C4-2B (cell line): ENCODE data around the gene ANKRD33B.

Experiments used
- H3K27ac ChIP-seq: fragments of 450-650 bp; 2 replicates; pipeline ENCODE4 v1.5.1; 2017
- ZFX ChIP-seq: fragments of 450-650 bp; IDR thresholded peaks from 2 replicates; pipeline ENCODE4 v1.6.1; 2017
- TF ChIP-seq, protein P1 (sequence below): fragments of 450-650 bp; conservative IDR thresholded peaks from 2 replicates; pipeline ENCODE4 v1.5.1; 2017; ENCODE audit warnings: mild to moderate bottlenecking

The ANKRD33B gene

DNA sequence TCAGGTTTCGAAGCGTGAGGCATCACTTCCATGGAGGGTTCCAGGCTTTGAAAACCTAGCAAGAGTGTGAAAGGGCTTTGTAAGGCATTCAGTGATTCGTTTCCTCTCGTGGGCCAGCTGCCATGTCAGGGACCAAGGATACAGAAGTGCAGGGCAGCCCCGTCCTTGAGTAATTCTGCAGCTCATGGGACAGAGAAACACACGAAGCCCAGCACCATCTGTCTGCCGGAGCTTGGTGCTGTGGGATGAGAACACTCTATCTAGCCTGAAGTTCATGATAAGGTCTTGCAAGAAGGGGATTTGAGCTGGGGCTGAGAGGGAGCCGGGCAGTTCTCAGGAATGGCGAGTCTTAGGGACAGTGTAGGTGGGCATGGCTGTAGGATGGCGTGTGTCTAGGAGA is 55.8 kb downstream of the ANKRD33B start:
- TF ChIP-seq, protein P1, sequence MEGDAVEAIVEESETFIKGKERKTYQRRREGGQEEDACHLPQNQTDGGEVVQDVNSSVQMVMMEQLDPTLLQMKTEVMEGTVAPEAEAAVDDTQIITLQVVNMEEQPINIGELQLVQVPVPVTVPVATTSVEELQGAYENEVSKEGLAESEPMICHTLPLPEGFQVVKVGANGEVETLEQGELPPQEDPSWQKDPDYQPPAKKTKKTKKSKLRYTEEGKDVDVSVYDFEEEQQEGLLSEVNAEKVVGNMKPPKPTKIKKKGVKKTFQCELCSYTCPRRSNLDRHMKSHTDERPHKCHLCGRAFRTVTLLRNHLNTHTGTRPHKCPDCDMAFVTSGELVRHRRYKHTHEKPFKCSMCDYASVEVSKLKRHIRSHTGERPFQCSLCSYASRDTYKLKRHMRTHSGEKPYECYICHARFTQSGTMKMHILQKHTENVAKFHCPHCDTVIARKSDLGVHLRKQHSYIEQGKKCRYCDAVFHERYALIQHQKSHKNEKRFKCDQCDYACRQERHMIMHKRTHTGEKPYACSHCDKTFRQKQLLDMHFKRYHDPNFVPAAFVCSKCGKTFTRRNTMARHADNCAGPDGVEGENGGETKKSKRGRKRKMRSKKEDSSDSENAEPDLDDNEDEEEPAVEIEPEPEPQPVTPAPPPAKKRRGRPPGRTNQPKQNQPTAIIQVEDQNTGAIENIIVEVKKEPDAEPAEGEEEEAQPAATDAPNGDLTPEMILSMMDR, result no peak
- TF ChIP-seq ZFX, result no peak
- no peak overlapping the region for H3K27ac ChIP-seq

DNA sequence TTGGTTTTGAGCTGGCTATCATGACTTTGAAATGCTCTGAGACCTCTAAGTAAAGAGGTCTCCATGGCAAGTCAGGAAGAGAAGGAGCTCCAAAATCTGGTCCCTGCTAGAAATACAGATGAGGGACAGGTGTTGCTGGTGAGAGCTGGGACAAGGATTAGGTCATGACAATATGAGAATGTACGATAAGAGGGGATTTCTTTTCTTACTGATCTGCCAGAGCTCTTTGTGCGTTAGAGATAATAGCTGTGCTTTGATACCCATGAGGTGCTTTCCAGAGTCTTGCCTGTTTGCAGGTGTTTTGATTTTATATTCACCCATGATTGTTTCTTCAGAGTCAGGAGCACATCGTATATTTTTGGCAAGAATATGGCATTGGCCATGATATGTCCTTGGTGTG is 56.5 kb downstream of the ANKRD33B start:
- H3K27ac ChIP-seq, result no peak overlapping the region
- no peak for TF ChIP-seq ZFX

DNA sequence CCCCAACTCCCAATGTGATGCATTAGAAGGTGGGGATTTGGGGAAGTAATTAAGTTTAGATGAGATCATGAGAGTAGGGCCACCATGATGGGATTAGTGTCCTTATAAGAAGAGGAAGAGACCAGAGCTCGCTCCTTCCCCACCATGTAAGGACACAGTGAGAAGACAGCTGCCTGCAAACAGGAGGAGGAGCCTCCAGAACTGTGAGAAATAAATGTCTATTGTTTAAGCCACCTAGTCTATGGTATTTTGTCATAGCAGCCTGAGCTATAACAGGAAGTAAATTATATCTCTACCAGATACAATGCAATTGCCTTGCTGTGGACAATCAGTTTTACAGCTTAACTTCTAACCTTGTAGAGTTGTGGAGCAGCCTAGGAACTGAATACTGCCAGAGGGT is 58.0 kb downstream of the ANKRD33B start:
- TF ChIP-seq, protein P1, result no peak
- TF ChIP-seq ZFX, result no peak
- no peak overlapping the region for H3K27ac ChIP-seq

DNA sequence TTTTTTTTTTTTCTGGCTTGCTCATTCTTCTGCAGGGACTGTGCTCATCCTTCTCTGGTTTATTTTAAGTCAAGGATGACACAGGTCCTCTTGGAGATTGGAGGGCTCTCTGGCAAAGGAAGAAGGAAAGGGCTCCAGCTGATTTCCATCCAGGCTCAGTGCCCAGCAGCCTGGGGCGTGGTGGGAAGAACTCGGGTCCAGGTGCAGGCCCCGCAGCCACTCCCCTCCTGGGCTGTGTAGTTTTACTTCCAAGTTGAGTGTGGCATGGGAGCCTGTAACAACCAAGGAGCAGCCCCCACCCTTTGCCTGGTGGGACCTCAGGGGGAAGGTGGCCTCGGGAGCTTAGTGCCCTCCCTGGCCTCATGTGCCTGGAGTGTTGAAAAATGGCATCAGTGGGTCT is 58.9 kb downstream of the ANKRD33B start:
- TF ChIP-seq ZFX, result no peak
- TF ChIP-seq, protein P1, result no peak
- H3K27ac ChIP-seq, result no peak overlapping the region

DNA sequence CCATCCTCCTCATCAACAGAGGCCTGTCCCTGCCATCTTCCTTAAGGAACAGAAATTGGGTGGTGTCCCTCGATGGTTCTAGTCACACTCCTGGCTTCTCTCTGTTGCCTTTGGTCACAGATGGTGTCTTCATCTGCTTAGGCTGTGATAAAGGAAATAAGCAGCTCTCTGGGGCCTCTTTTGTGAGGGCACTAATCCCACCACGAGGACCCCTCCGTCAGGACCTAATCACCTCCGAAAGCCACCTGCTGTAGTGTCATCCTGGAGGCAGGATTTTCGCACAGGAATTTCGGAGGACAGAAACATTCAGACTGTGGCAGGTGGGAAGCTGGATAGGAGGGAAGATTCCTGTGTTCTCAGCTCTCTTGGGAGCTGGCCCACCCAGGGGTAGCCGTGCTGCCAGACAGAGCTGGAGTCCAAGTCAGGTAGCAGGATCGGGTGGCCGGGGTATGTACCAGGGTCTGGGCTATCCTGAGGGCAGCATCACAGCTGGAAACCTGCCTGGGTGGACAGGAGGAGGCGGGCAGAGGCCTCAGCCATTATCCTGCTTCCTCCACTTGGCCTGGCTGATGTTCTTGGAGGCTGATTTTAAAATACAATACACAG is 59.5 kb downstream of the ANKRD33B start:
- no peak for TF ChIP-seq ZFX
- TF ChIP-seq, protein P1, result no peak
- no peak overlapping the region for H3K27ac ChIP-seq

DNA sequence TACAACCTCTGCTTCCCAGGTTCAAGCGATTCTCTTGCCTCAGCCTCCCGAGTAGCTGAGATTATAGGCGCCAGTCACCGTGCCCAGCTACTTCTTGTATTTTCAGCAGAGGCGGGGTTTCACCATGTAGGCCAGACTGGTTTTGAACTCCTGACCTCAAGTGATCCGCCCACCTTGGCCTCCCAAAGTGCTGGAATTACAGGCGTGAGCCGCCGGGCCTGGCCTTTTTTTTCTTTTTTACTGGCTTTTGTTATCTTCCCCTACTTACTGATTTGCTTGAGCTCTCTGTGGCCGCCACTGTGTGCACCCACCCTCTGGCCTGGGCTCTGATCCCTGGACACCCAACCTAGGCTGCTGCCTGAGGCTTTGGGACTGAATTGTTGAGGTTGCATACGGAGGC is 60.3 kb downstream of the ANKRD33B start:
- H3K27ac ChIP-seq, result no peak overlapping the region

DNA sequence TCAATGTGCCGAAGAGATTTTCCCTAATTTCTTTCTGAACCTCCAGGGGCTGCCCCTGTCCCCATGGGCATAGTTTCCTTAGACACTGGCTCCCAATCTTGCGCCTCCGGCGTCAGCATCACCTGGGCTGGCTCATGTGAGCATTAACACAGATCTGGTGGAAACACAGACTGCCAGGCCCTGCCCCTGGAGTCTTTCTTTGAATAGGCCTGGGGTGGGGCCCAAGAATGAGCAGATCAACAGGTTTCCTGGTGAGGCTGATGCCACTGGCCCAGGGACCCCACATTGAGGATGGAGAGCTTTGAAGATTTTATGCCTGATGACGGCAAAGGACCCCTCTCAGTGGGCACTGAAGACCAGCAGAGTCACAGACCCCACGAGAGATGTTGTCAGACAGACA is 60.8 kb downstream of the ANKRD33B start:
- no peak overlapping the region for H3K27ac ChIP-seq
- no peak for TF ChIP-seq ZFX
- TF ChIP-seq, protein P1, result no peak

More for the DNA sequence above, 60.3 kb downstream of the ANKRD33B start:
- TF ChIP-seq ZFX, result no peak
- TF ChIP-seq, protein P1, result no peak

DNA sequence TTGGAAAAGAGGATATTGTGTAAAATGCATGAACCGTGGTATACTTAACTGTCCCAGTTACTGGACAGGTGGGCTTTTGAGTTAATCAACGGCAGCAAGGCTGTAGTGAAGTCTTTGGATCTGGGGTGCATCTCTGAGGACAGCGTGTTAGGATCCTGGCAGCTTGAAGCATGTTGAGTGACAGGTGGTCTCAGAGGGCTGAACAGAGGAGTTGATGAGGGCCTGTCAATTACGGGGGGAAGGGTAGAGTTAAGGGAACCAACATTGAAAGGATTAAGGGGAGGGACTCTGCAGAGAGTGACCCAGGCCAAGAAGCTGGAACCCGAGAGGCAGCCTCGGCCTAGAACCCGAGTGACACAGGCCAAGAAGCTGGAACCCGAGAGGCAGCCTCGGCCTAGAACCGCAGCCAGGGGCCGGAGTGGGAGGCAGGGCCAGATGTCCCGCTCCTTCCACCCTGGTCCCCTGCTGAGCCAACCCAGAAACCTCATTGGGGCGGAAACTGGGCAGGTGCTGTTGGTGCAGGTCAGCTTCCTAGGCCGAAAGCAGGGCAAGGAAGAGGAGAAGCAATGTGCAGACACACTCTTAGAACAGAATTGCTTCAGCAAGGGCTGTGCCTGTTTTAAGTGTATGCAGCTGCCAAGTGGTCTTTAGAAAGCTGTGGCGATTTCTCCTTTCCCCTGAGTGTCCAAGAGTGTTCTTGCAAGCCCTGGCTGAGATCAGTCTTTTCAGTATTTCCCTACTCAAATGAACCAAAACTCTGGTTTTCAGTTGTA is 62.0 kb downstream of the ANKRD33B start:
- H3K27ac ChIP-seq, result no peak overlapping the region
- no peak for TF ChIP-seq ZFX
- TF ChIP-seq, protein P1, result no peak
